HG02885 (cell line): ENCODE data around the gene SPECC1L.
"Not testable (repeated sequence)": the region's sequence is repeated elsewhere in the genome, so short reads cannot be mapped to it uniquely, and the experiment has no call there.

Source experiments
- ATAC-seq: cut with Tn5 transposase; IDR thresholded peaks from one replicate; pipeline ENCODE4 v1.9.1; 2021; ENCODE audit warnings: mild to moderate bottlenecking; ENCODE audit not compliant: unreplicated experiment, poor library complexity

The SPECC1L gene

DNA sequence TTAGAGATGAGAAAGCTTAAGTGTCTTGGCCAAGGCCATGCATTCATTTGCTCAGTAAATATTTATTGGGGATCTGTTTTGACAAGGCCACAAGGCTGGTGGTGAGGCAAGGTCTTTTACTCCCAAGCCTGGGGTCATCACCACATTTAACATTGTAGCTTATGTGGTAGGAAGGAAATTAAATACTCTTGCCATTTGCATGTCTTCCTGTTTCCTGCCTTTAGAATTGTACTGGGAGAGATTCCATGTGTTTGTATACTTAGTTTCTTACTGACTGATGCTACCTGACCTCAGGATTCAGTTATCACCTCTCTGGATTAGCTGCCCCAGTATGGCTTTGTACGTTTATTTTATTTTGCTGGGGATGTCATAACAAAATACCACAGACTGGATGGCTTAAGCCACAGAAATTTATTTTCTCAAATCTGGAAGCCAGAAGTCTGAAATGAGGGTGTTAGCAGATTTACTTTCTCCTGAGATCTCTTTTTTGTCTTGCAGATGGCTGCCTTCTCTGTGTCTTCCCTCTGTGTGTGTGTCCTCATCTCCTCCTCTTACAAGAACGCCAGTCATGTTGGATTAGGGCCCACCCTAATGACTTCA lies 44.8 kb downstream of the SPECC1L start:
- no peak for ATAC-seq

DNA sequence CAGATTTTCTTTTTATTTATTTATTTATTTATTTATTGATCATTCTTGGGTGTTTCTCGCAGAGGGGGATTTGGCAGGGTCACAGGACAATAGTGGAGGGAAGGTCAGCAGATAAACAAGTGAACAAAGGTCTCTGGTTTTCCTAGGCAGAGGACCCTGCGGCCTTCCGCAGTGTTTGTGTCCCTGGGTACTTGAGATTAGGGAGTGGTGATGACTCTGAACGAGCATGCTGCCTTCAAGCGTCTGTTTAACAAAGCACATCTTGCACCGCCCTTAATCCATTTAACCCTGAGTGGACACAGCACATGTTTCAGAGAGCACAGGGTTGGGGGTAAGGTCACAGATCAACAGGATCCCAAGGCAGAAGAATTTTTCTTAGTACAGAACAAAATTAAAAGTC lies 45.6 kb downstream of the SPECC1L start:
- not testable (repeated sequence) for ATAC-seq

DNA sequence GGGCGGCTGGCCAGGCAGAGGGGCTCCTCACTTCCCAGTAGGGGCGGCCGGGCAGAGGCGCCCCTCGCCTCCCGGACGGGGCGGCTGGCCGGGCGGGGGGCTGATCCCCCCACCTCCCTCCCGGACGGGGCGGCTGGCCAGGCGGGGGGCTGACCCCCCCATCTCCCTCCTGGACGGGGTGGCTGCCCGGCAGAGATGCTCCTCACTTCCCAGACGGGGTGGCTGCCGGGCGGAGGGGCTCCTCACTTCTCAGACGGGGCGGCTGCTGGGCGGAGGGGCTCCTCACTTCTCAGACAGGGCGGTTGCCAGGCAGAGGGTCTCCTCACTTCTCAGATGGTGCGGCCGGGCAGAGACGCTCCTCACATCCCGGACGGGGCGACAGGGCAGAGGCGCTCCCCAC lies 46.9 kb downstream of the SPECC1L start:
- ATAC-seq, result not testable (repeated sequence)

DNA sequence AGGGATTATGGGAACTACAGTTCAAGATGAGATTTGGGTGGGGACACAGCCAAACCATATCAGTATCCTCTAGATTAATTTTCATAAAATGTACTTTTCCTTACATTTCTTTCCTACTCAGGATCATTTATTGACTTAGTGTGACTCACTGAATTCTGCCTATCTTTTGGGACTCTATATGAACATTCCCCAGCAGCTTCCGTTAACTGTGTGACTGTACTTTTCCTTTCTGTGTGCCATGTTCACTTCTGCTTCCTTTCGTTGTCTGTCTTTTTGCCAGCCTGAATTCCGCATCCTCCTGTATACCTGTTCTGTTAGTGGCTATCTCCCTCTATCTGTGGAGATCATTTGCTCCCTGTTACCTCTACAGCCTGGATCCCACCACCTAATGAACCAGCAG lies 48.8 kb downstream of the SPECC1L start:
- no peak for ATAC-seq

DNA sequence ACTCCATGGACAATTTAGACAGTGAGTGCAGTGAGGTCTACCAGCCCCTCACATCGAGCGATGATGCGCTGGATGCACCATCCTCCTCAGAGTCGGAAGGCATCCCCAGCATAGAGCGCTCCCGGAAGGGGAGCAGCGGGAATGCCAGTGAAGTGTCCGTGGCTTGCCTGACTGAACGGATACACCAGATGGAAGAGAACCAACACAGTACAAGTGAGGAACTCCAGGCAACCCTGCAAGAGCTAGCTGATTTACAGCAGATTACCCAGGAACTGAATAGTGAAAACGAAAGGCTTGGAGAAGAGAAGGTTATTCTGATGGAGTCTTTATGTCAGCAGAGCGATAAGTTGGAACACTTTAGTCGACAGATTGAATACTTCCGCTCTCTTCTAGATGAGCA lies 51.4 kb downstream of the SPECC1L start:
- no peak for ATAC-seq

DNA sequence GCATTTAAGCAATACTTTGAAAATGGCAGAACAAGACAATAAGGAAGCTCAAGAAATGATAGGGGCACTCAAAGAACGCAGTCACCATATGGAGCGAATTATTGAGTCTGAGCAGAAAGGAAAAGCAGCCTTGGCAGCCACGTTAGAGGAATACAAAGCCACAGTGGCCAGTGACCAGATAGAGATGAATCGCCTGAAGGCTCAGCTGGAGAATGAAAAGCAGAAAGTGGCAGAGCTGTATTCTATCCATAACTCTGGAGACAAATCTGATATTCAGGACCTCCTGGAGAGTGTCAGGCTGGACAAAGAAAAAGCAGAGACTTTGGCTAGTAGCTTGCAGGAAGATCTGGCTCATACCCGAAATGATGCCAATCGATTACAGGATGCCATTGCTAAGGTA lies 51.9 kb downstream of the SPECC1L start:
- no peak for ATAC-seq

DNA sequence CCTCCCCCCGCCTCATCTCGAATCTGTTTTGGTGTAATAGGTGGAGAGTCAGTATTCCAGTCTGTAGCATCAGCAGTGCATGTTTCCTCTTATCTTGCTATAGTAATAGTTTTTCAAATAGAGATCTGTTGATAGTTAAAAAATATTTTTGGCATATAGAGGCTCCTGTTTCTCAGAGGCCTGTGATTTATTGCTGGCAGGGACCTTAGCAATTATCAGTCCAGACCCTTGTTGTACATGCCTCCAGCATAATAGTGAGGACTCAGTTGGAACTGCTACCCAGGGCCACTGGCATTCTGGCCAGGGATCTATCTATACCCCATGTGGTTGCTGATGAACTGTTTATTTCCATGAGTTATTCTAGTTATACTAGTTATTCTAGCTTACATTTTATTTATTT lies 52.6 kb downstream of the SPECC1L start:
- ATAC-seq, result no peak

DNA sequence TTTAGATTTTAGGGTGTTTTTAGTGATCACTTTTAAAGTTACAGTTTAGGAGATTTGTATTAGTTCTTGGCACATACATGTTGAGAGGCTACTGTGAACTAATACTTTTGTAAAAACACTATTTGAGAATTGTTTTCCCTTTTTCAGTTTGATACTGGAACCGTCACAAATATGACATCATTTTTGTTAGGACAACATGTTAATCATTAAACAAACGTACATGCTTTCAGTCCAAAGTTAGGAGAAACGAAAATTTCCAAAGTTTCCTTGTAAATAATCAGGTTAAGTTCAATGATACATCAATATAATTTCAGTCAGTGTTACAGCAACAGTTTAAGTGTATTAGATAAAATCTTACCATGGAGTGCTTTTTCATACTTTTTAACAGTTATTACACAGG lies 53.1 kb downstream of the SPECC1L start:
- no peak for ATAC-seq

DNA sequence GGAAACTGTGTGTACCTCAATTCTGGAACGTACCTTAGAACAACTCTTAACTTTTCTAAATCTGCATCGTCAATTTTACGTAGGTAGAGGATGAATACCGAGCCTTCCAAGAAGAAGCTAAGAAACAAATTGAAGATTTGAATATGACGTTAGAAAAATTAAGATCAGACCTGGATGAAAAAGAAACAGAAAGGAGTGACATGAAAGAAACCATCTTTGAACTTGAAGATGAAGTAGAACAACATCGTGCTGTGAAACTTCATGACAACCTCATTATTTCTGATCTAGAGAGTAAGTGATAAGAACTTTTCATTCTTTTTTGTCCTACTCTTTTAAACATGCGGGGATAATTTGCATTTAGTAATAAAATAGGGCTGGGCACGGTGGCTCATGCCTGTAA lies 53.5 kb downstream of the SPECC1L start:
- ATAC-seq, result no peak

DNA sequence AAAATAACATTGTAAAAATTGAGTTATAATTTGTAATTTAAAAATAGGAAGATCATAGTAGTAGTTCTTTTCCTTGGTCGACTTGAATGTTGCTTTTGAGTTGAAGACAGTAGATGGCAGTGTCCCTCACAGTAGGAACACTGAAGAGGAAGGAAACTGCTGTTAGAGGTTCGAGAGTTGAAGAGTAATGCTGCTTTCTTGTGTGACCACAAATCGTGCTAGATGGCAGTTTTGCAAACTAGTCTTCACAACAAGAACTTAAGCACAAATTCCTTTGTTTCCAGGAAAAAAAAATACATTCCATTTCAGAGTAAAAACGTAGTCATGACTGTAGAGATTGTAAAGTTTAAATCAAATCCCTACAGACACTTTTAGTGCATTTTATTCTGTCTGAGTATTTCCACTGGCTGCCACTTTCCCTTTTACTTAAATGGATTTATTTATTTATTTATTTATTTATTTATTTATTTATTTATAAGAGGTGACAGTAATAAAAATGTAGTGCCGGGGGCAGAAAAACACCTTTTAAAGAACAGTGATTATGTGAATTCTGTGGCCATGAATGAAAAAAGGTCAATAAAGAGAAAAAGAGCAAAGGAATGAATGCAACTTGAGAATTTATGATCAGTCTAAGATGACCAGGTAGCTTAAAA lies 54.6 kb downstream of the SPECC1L start:
- no peak for ATAC-seq

DNA sequence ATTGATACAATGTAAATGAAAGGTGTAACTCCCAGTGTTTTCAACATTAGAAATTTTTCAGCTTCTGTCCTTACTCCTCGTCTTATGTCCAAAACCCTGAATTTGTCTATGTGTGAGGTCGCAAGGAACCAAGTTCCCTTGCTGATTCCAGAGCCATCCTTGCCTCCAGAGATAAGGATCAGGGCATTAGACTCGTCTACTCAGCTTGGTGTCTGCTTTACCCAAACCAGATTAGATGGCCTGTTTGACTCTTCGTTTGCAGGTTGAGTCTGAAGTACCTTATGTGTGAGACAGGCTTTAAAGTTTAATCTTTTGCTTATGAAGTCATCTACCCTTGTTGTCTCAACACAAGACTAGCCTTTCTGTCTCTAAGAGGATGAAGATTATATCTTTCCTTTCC lies 55.6 kb downstream of the SPECC1L start:
- ATAC-seq, result no peak

DNA sequence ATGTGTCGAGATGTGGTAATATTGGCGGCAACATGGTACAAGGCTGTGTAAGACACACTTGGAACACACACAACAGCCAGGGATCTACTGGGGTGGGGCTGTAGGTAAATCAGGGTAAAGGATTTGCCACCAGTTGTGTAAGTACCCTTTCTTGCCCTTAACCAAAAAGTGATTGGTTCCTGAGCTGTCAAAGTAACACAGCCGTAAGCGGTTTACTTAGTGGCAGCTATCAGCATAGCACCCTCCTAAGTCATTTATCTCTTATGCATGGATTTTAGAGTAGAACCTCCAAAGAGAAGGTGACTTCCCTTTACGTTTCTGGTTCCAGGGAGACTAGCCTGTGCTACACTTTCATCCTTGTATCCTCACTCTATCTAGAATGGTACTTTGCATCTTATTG lies 57.2 kb downstream of the SPECC1L start:
- no peak for ATAC-seq

DNA sequence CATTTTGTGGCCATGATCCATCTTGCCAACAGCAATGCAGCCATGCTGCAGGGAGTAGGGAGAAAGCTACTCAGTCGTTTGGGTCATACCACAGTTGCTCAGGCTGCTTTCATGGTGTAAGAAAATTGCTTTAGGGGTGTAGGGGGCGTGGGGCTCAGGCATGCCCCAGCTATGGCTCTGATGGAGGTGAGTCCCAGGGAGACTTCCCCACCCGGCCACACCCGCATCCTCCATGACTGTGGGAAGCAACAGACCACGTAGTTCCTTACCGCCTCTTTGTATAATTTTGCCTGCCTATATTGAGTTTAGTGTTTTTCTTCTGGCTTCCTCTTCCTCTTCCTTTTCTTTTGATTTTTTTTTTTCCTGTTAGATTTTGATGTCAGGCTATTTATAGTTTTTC lies 58.8 kb downstream of the SPECC1L start:
- no peak for ATAC-seq

DNA sequence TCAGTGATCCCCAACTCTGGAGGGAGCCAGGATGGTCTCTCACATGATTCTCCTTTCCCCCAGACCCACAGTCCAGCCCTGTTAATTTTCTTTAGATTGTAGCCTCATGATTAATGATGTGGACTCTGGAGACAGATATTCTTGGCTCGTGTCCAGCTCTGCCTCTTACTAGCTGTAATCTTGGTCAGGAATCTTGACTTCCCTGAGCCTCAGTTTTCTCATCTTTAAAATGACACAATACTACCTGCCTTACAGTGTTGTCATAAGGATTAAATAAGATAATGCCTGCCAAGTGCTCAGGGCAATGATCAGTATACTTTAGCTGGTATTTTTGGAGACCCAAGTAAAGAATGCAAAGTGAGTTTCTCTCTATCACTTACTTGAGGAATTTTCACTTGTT lies 60.0 kb downstream of the SPECC1L start:
- ATAC-seq, result no peak

DNA sequence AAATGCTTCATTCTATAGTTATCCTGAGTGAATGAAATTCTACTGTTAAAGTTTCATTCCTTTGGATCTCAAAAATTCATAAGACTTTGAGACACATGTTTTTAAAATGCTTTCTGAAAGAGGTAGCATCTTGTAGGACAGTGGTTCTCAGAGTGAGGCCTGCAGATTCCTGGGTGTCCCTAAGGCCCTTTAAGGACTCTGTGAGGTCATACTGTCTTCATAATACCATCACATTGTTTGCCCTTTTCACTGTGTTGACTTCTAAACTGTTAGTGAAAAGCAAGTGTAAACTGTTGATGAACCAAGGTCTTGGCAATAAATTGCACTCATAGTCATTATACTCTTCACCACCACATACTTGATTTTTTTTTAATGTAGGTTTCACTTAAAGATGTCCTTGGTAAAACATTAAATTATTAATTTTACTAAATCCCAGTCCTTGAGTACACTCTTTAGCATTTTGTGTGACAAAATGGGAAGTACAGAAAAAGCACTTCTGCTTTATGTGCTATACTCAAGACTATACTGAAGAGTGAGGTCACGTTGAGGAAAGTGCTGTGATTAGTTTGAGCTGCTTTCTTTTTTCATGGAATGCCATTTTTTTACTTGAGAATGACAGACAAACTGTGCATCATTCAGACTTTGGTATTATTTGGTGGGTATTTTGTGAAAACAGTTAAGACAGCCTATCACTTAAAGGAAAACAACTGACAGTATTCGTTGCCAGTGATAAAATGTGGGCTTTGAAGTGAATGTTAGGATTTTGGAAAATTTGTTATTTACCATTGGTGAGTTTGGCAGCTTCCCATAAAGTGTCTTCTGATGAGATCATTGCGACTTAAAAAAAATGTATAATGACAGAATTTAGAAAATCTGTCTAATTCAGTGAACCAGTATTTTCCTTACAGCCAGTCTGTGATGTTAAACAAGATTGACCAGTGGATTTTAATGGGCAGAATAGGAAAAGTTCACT lies 61.1 kb downstream of the SPECC1L start:
- ATAC-seq, result no peak

DNA sequence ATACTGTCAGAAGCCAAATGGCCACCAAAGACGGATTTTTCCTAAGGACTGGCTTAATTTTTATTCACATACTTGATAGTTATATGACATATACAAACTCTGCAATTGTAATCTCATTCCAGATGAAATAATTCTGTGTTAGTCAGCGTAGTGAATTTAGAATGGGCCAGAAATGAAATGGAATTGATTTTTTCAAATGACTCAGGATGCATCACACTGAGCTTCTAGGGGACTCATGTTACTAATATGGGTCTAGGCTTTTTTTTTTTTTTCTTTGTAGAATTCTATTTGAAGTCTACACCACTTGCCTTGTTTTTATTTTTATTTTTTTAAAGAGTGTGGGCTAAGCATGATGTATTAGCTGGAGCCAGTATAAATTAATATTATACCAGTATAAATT lies 62.7 kb downstream of the SPECC1L start:
- ATAC-seq, result no peak

DNA sequence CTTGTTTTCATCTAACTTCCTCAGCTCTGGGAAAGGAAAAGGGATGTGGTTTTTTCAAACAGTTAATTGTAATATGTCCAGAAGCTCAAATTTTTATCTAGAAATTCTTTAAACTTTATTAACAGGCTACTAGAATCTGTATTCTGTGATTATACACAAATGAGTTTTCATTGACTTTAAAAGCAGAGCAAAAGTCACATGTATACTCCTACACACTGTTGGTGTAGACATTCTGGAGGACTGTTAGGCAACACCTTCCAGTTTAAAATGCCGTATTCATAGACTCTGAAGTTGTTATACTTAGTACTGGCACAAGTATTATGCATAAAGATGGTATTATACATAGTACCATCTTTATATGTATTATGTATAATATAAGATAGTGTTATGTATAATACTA lies 64.9 kb downstream of the SPECC1L start:
- no peak for ATAC-seq

DNA sequence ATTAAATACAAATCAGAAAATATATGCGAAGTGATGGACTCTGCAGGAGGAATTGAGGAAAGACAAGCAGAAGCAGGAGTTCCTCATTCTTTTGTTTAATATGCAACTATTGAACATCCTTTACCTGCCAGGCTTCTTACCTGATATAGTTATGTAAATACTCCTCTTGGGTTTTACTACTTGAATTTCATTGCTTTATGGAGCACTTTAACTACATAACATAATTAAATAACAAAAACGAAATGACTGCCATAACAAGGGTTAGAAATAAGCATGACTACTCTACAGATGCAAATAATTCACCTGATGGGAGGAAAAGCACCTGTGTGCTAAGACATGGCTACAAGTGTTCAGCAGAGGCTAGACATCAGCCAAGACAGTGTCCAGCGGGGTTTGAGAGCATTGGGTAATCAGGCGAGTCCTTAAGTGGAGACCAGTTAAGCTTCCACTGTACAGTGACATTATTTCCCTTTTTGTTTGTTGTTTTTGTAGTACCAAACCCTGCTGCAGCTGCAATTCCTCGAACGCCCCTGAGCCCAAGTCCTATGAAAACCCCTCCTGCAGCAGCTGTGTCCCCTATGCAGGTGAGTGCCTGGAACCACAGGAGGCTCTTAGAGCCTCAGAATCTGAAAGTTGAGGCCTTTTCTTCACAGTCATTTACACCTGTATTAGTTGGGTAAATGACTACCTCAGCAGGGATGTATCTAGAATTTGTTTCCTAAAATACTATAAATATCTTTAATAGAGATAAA lies 67.4 kb downstream of the SPECC1L start:
- no peak for ATAC-seq

DNA sequence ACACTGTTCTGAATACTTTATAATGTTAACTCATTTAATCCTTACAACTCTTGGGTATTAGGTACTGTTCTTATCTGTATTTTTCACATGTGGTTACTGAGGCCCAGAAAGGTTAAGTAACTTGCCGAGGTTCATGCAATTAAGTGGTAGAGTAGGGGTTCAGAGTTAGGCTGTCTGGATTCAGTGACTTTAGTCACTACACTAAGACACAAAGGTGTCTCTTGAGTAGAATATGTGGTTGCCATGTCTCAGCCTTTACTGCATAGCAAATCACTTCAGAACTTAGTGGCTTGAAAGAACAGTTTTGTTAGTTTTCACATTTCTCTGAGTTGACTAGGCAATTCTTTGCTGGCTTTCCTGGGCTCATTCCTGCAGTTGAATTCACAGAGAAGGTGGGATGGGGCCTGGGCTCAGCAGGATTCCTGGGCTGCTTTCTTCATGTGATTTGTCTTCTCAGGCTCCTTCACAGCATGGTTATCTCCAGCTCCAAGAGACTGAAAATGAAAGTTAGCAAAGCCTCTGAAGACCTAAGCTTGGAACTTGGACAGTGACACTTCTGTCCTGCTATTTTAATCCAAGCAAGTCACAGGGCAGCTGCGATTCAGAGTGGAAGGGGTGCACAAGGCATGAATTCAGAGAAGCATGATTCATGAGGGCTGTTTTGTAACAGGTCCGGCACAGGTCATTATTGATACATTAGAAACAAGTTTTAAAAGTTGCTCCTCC lies 68.3 kb downstream of the SPECC1L start:
- ATAC-seq, result no peak

DNA sequence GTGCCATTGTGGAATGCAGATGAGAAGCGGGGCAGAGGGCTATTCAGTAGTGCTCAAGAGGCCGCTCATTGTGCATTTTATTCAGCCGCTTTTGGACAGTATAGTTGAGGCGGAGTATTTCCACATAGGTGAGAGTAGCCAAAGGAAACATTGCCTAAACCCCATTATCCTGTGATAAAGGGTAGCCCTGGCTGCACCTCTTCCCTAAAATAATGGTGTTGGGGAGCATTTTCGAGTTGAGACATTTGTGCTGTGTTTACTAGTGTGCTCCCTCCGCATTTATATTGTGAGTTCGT lies 68.8 kb downstream of the SPECC1L start:
- ATAC-seq, result no peak
